Transverse colon (tissue), 4 donors: ENCODE data around the gene GATA3. TPM values are rescaled to one million over a fixed set of nuclear protein-coding genes. Genes with fewer than 3 reads are reported as not detected.

Experiments used
- DNase-seq: peaks from one replicate; pipeline ENCODE4 v3.0.0-alpha.2; 2019
- H3K27ac ChIP-seq, 4 donors: fragments of 200-600 bp; sonication (generic); 2 replicates each; pipeline ENCODE4 v1.5.1; 2016 to 2018; ENCODE audit warnings: inconsistent platforms in 4 of 4
- H3K27me3 ChIP-seq: fragments of 200-600 bp; sonication (generic); 2 replicates; pipeline ENCODE4 v1.5.1; 2017; ENCODE audit warnings: inconsistent platforms
- H3K36me3 ChIP-seq, 4 donors: fragments of 200-600 bp; sonication (generic); 2 replicates each; pipeline ENCODE4 v1.5.1; 2017 to 2019; ENCODE audit warnings: inconsistent platforms in 4 of 4
- H3K4me1 ChIP-seq, 4 donors: fragments of 200-600 bp; sonication (generic); 2 replicates each; pipeline ENCODE4 v1.5.1; 2017 to 2020; ENCODE audit warnings: inconsistent platforms in 4 of 4
- H3K4me3 ChIP-seq, 4 donors: fragments of 200-600 bp; sonication (generic); 1 replicate in 1 of 4; 2 replicates in 3 of 4; pipeline versions ENCODE4 v1.5.1 to v1.6.1; 2017 to 2019; ENCODE audit warnings: inconsistent platforms in 4 of 4
- H3K9me3 ChIP-seq, 2 donors: fragments of 200-600 bp; sonication (generic); 2 replicates each; pipeline ENCODE4 v1.5.1; 2017 to 2019; ENCODE audit warnings: inconsistent platforms in 2 of 2
- CTCF ChIP-seq, 5 experiments: fragments of 200-600 bp in 3 of 5; fragments of 450-650 bp in 2 of 5; sonication (generic) in 3 of 5; IDR thresholded peaks; 1 replicate in 2 of 5; 2 replicates in 3 of 5; pipeline ENCODE4 v1.5.1; 2016 to 2017; ENCODE audit warnings: antibody characterized with exemption in 5 of 5, inconsistent platforms in 3 of 5, mild to moderate bottlenecking in 2 of 5, moderate library complexity in 1 of 5
- EP300 ChIP-seq: sonication (generic); formaldehyde crosslinking; IDR thresholded peaks from one replicate; pipeline ENCODE4 v1.6.1; 2017; ENCODE audit warnings: antibody characterized with exemption, low read depth
- POLR2A ChIP-seq: fragments of 450-650 bp; IDR thresholded peaks from one replicate; pipeline ENCODE4 v1.6.1; 2016; ENCODE audit warnings: antibody characterized with exemption, mild to moderate bottlenecking, moderate library complexity
- POLR2AphosphoS5 ChIP-seq, 3 donors: sonication (generic); formaldehyde crosslinking; IDR thresholded peaks; one replicate each; pipeline ENCODE4 v1.6.1; 2016; ENCODE audit warnings: antibody characterized with exemption in 3 of 3
- WGBS, 2 donors: methylation state at CpG; one replicate each; pipeline ENCODE4 v1.1.5; 2018; ENCODE audit warnings: low coverage in 1 of 2; 5-methylcytosine and 5-hydroxymethylcytosine counted together
- in situ Hi-C, 4 donors: fragments of 200-750 bp; cut with MboI; loops; one replicate each; pipeline versions ENCODE4 v1.15.0 to v1.15.1; 2017; ENCODE audit warnings: low sequenced_read_pairs in 3 of 4, low pct_ligation_motif_present in 1 of 4, low pct_unique_long_range_greater_than_20kb in 1 of 4
- intact Hi-C: fragments of 100-400 bp; cut with DNase I; formaldehyde crosslinking; loops from one replicate; pipeline ENCODE4 v1.15.1; 2023; ENCODE audit warnings: low total_unique reads
- total RNA-seq, 4 donors: library from RNA; depleted of rRNA; stranded (reverse); fragments of >200 nt; gene quantifications; one replicate each; pipeline ENCODE4 v1.1.0, GENCODE V29; 2016

Gene GATA3
- total RNA-seq, 4 donors from 2014 or later: 0.48 TPM; not detected in 3

- in situ Hi-C loops: no loop called here
- TF ChIP-seq CTCF (IDR thresholded peaks at IDR 0.05): no peak
- TF ChIP-seq POLR2AphosphoS5 (IDR thresholded peaks at IDR 0.05): peak in 1 of 3 donors; percentile 23
- no peak for TF ChIP-seq EP300
- peak; percentile 27 for TF ChIP-seq POLR2A
Measured at GRCh38 chr10:8060010-8060703, 5.7 kb downstream of the GATA3 start.

DNA sequence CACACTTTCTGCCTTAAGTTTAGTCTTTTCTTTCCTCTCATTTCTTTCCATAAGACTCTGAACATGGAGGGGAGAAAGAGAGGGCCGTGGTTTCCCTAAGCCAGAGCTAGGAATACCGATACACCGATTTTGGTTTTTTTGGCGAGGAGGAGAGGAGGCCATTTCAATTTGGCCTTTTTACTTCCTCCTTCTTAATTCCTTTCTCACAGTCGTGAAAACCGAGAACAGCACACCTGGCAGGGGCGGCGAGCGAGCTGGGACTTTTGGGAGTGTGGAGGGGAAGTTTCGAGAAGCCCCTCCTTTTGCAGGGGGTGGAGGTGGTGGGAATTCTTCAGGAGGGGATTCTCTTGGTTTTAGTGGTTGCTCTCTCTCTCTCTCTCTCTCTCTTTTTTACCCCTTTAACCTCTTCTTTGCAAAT lies 6.2 kb downstream of the GATA3 start:
- Histone ChIP-seq H3K9me3 (no peaks in the 10 kb centered on the region), H3K27ac (peak overlapping the region in 3 of 4 donors; percentile 25 to 52 (median 42)), H3K36me3 (no peaks in the 10 kb centered on the region), H3K27me3 (peaks cover 96% of the 10 kb centered on the region), H3K4me1 (peaks cover 0 to 5% (median 3%) of the 10 kb centered on the region in 4 donors), H3K4me3 (peak overlapping the region in 1 of 4 donors; percentile 8)
- DNase-seq: no peak
- TF ChIP-seq EP300: no peak
- TF ChIP-seq CTCF (IDR thresholded peaks at IDR 0.05): no peak
- no peak for TF ChIP-seq POLR2A
- TF ChIP-seq POLR2AphosphoS5 (IDR thresholded peaks at IDR 0.05): no peak
- WGBS, 2 donors: 46 to 58% methylated on average over 7 to 10 of the region's 10 CpGs
- in situ Hi-C loops: no loop called here
- intact Hi-C loops: no loop called here

More at GRCh38 chr10:8060010-8060703, 5.7 kb downstream of the GATA3 start:
- peaks cover 0 to 11% (median 8%) of the 10 kb centered on the region in 4 donors for H3K4me1 ChIP-seq
- H3K27me3 ChIP-seq: peaks cover 99% of the 10 kb centered on the region
- H3K36me3 ChIP-seq: no peaks in the 10 kb centered on the region
- whole genome bisulfite sequencing, 2 donors: 17 to 32% methylated on average over 7 to 15 of the region's 15 CpGs
- DNase-seq: no peak
- peak overlapping the region in 1 of 4 donors; percentile 8 for H3K4me3 ChIP-seq
- H3K27ac ChIP-seq: peak overlapping the region in 3 of 4 donors; percentile 25 to 52 (median 42)
- no peaks in the 10 kb centered on the region for H3K9me3 ChIP-seq
- intact Hi-C loops: no loop called here

- no peak for TF ChIP-seq EP300
- no peak for TF ChIP-seq POLR2AphosphoS5 (IDR thresholded peaks at IDR 0.05)
- TF ChIP-seq POLR2A: no peak
- no peak for TF ChIP-seq CTCF (IDR thresholded peaks at IDR 0.05)
- peaks cover 0 to 3% (median 0%) of the 10 kb centered on the region in 4 donors for H3K4me1 ChIP-seq
- 73% methylated on average over 15 of the region's 17 CpGs; no CpG with 5 or more reads in 1 of the 2 donors for WGBS, 2 donors
- peak overlapping the region in 3 of 4 donors; percentile 30 to 52 (median 42) for H3K27ac ChIP-seq
- H3K9me3 ChIP-seq: no peaks in the 10 kb centered on the region
- peaks cover 95% of the 10 kb centered on the region for H3K27me3 ChIP-seq
- in situ Hi-C loops (no loop called here), intact Hi-C loops (no loop called here)
- no peak for DNase-seq
- no peaks in the 10 kb centered on the region for H3K36me3 ChIP-seq
- H3K4me3 ChIP-seq: no peak overlapping the region
Measured at GRCh38 chr10:8061274-8062211, 7.1 kb downstream of the GATA3 start.
